ENCODE data around the gene SLC25A34.

DNA sequence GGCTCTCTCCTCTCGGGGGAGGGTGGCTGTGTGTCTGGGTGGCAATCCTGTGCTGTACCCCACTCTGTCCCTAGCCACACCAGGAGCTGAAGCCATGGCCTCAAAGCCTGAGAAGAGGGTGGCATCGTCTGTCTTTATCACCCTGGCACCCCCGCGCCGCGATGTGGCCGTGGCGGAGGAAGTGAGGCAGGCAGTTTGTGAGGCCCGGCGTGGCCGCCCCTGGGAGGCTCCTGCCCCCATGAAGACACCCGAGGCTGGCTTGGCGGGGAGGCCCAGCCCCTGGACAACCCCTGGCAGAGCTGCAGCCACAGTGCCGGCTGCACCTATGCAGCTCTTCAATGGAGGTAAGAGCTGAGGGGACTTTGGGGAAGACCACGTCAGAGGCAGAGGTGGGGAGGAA is 28.8 kb downstream of the SLC25A34 start:
- TF ChIP-seq, protein P1, sequence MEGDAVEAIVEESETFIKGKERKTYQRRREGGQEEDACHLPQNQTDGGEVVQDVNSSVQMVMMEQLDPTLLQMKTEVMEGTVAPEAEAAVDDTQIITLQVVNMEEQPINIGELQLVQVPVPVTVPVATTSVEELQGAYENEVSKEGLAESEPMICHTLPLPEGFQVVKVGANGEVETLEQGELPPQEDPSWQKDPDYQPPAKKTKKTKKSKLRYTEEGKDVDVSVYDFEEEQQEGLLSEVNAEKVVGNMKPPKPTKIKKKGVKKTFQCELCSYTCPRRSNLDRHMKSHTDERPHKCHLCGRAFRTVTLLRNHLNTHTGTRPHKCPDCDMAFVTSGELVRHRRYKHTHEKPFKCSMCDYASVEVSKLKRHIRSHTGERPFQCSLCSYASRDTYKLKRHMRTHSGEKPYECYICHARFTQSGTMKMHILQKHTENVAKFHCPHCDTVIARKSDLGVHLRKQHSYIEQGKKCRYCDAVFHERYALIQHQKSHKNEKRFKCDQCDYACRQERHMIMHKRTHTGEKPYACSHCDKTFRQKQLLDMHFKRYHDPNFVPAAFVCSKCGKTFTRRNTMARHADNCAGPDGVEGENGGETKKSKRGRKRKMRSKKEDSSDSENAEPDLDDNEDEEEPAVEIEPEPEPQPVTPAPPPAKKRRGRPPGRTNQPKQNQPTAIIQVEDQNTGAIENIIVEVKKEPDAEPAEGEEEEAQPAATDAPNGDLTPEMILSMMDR (IDR thresholded peaks at IDR 0.05; ENCODE audit: low read depth, low read length): no peak
- TF ChIP-seq POLR2A (IDR thresholded peaks at IDR 0.05; ENCODE audit: extremely low read depth, insufficient read length) (no peak), MYC (IDR thresholded peaks at IDR 0.05; ENCODE audit: low read depth, low read length) (no peak)
- TF ChIP-seq, protein P2, sequence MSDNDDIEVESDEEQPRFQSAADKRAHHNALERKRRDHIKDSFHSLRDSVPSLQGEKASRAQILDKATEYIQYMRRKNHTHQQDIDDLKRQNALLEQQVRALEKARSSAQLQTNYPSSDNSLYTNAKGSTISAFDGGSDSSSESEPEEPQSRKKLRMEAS (IDR thresholded peaks at IDR 0.05; ENCODE audit: low read depth, low read length): no peak
